ENCODE measurements around the gene ZNF579.

DNA sequence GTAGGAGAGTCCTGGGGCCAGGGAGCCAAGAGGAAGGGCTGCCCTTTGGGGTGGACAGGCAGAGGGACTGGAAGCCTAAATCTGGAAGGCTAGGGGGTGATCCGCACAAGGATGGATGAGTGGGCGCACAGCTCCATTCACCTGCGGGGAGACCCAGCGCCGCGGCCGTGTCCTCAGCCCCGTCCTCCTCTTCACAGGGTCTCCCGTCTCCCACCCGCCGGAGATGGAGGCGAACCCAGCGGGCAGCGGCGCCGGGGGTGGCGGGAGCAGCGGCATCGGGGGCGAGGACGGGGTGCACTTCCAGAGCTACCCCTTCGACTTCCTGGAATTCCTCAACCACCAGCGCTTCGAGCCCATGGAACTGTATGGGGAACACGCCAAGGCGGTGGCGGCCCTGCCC, 32.7 kb upstream of the ZNF579 start:
- TF ChIP-seq, protein P1, sequence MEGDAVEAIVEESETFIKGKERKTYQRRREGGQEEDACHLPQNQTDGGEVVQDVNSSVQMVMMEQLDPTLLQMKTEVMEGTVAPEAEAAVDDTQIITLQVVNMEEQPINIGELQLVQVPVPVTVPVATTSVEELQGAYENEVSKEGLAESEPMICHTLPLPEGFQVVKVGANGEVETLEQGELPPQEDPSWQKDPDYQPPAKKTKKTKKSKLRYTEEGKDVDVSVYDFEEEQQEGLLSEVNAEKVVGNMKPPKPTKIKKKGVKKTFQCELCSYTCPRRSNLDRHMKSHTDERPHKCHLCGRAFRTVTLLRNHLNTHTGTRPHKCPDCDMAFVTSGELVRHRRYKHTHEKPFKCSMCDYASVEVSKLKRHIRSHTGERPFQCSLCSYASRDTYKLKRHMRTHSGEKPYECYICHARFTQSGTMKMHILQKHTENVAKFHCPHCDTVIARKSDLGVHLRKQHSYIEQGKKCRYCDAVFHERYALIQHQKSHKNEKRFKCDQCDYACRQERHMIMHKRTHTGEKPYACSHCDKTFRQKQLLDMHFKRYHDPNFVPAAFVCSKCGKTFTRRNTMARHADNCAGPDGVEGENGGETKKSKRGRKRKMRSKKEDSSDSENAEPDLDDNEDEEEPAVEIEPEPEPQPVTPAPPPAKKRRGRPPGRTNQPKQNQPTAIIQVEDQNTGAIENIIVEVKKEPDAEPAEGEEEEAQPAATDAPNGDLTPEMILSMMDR (IDR thresholded peaks at IDR 0.05) = no peak
- TF ChIP-seq POLR2A (IDR thresholded peaks at IDR 0.05) (no peak), POLR2AphosphoS5 (IDR thresholded peaks at IDR 0.05) (no peak)

Data from transverse colon (tissue), 4 donors.